ENCODE measurements around the gene SYT10.

The SYT10 gene

DNA sequence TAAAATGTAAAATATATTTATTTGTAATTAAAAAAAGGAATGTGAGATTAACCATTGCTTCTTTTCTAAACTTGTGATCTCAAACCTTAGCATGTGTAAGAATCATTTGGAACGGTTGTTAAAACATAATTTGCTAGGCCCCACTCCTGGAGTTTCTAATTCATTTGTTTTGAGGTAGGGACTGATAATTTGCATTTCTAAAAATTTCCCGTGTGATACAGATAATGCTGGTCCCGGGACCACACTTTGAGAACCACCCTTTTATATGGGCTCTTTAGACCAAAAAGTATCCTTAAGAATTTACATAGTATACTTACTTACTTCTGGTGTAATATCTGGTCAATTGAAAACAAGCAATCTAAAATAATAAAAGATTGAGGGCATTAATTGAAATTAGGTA lies 10.9 kb upstream of the SYT10 start:
- Histone ChIP-seq H3K18ac (ENCODE audit: low read length) (no peak overlapping the region), H3K9me3 (ENCODE audit: insufficient read depth, low read depth, low read length) (no peaks in the 10 kb centered on the region), H3K9ac (ENCODE audit: low read length) (no peak overlapping the region), H3K27me3 (ENCODE audit: insufficient read depth, low read length) (no peaks in the 10 kb centered on the region), H2BK120ac (ENCODE audit: insufficient read depth, low read length, poor library complexity) (no peak overlapping the region), H2BK5ac (ENCODE audit: low read depth, low read length, poor library complexity) (no peak overlapping the region), H2AK5ac (ENCODE audit: low read length) (no peak overlapping the region), H3K27ac (ENCODE audit: low read depth, low read length) (no peak overlapping the region), H4K8ac (ENCODE audit: low read depth, low read length) (no peak overlapping the region), H4K91ac (ENCODE audit: low read depth, low read length) (no peak overlapping the region), H3K23ac (ENCODE audit: low read length) (no peak overlapping the region), H3K79me1 (ENCODE audit: low read length) (no peaks in the 10 kb centered on the region), H4K12ac (ENCODE audit: low read depth, low read length) (no peak overlapping the region), H3K36me3 (ENCODE audit: control insufficient read depth in 1 of 2, insufficient read depth in 2 of 2, low read length in 2 of 2) (no peaks in the 10 kb centered on the region), H3K4me2 (ENCODE audit: low read length) (no peak overlapping the region), H2AFZ (ENCODE audit: insufficient read depth, low read length, poor library complexity) (no peak overlapping the region), H3K4ac (ENCODE audit: low read depth, low read length) (no peak overlapping the region), H3K4me3 (ENCODE audit: low read depth, low read length) (no peak overlapping the region), H3K14ac (ENCODE audit: low read length) (no peak overlapping the region), H3K79me2 (ENCODE audit: control insufficient read depth, insufficient read depth, low read length, poor library complexity) (no peaks in the 10 kb centered on the region), H2BK12ac (ENCODE audit: low read length) (no peak overlapping the region), H3K4me1 (ENCODE audit: control insufficient read depth in 1 of 2, insufficient read depth in 2 of 2, low read length in 2 of 2) (no peaks in the 10 kb centered on the region)
- WGBS (ENCODE audit: extremely low coverage, insufficient coverage, insufficient read length): no CpG with 5 or more reads among the region's 3 CpGs
- no peak for DNase-seq

DNA sequence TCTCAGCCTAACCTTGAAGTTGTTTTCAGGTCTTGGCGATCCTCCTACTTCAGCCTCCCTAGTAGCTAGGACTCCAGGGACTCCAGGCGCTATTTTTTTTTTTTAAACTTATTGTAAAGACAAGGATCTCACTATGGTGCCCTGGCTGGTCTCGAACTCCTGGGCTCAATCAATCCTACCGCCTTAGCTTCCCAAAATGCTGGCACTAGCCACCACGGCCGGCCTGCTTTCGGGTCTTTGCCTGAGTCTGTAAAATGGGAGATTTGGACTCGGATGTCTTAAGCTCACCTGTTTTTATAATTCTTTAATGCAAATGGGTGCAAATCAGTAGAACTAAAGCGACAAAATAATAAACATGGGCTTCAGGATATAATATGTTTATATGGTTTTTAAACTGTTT lies 858 bp upstream of the SYT10 start:
- H3K27me3 ChIP-seq (ENCODE audit: insufficient read depth, low read length): peaks cover 16% of the 10 kb centered on the region
- no peaks in the 10 kb centered on the region for H3K79me2 ChIP-seq (ENCODE audit: control insufficient read depth, insufficient read depth, low read length, poor library complexity)
- no peak overlapping the region for H4K8ac ChIP-seq (ENCODE audit: low read depth, low read length)
- no peak overlapping the region for H3K9ac ChIP-seq (ENCODE audit: low read length)
- no peak overlapping the region for H2BK5ac ChIP-seq (ENCODE audit: low read depth, low read length, poor library complexity)
- H2BK12ac ChIP-seq (ENCODE audit: low read length): no peak overlapping the region
- H2AK5ac ChIP-seq (ENCODE audit: low read length): no peak overlapping the region
- no peaks in the 10 kb centered on the region for H3K36me3 ChIP-seq (ENCODE audit: control insufficient read depth in 1 of 2, insufficient read depth in 2 of 2, low read length in 2 of 2)
- no peak overlapping the region for H3K4me3 ChIP-seq (ENCODE audit: low read depth, low read length)
- no peak overlapping the region for H2BK120ac ChIP-seq (ENCODE audit: insufficient read depth, low read length, poor library complexity)
- no peak overlapping the region for H3K4ac ChIP-seq (ENCODE audit: low read depth, low read length)
- WGBS (ENCODE audit: extremely low coverage, insufficient coverage, insufficient read length): no CpG with 5 or more reads among the region's 9 CpGs
- H3K23ac ChIP-seq (ENCODE audit: low read length): no peak overlapping the region
- no peak overlapping the region for H4K91ac ChIP-seq (ENCODE audit: low read depth, low read length)
- H3K27ac ChIP-seq (ENCODE audit: low read depth, low read length): no peak overlapping the region
- no peak overlapping the region for H3K4me2 ChIP-seq (ENCODE audit: low read length)
- H4K12ac ChIP-seq (ENCODE audit: low read depth, low read length): no peak overlapping the region
- peaks cover 6% of the 10 kb centered on the region for H3K79me1 ChIP-seq (ENCODE audit: low read length)
- peaks cover 1% of the 10 kb centered on the region for H3K9me3 ChIP-seq (ENCODE audit: insufficient read depth, low read depth, low read length)
- H3K18ac ChIP-seq (ENCODE audit: low read length): no peak overlapping the region
- H2AFZ ChIP-seq (ENCODE audit: insufficient read depth, low read length, poor library complexity): no peak overlapping the region
- no peak overlapping the region for H3K14ac ChIP-seq (ENCODE audit: low read length)
- H3K4me1 ChIP-seq (ENCODE audit: control insufficient read depth in 1 of 2, insufficient read depth in 2 of 2, low read length in 2 of 2): peaks cover 0 to 5% of the 10 kb centered on the region in 2 experiments
- DNase-seq: no peak

DNA sequence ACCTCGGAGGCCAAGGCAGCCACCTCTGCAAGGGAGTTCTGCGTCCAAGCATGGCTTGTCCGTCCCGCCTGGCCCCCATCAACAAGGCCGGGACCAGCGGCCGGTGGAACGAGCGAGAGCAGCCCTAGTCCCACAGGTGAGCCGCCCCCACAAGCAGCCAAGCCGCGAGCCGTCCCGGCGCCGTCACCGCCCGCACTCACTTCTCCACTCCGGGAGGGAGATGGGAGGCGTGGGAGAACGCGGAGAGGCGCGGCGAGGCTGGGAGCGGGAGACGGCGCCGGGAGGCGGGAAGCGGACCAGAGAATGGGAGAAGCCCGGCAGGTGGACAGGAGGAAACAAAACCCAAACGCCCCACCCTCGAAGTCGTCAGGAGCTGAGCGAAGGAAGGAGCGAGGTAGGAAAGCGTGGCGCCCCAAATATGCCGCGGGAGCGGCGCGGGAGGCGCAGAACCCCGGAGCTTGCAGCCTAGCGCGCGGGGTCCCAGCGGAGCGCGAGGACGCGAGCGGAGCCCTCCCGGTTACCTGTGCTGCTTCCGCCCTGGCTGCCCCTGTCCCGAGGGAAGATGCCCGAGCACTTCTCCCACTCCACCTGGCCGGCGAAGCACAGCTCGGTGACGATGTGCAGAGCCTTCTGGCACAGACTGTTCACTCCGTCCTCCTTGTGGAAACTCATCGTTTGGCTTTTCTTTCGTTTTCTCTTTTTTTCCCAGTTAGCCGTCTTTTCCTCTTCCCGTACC lies 600 bp downstream of the SYT10 start:
- no peaks in the 10 kb centered on the region for H3K36me3 ChIP-seq (ENCODE audit: control insufficient read depth in 1 of 2, insufficient read depth in 2 of 2, low read length in 2 of 2)
- H3K79me2 ChIP-seq (ENCODE audit: control insufficient read depth, insufficient read depth, low read length, poor library complexity): no peaks in the 10 kb centered on the region
- no peak overlapping the region for H2BK5ac ChIP-seq (ENCODE audit: low read depth, low read length, poor library complexity)
- no peak overlapping the region for H3K23ac ChIP-seq (ENCODE audit: low read length)
- H2BK12ac ChIP-seq (ENCODE audit: low read length): peak overlapping the region; percentile 42
- H2BK120ac ChIP-seq (ENCODE audit: insufficient read depth, low read length, poor library complexity): no peak overlapping the region
- H3K9me3 ChIP-seq (ENCODE audit: insufficient read depth, low read depth, low read length): peaks cover 1% of the 10 kb centered on the region
- peak overlapping the region; percentile 8 for H3K14ac ChIP-seq (ENCODE audit: low read length)
- H3K27ac ChIP-seq (ENCODE audit: low read depth, low read length): no peak overlapping the region
- DNase-seq: peak; percentile 5 to 53
- H3K79me1 ChIP-seq (ENCODE audit: low read length): peaks cover 6% of the 10 kb centered on the region
- no peak overlapping the region for H4K12ac ChIP-seq (ENCODE audit: low read depth, low read length)
- H3K18ac ChIP-seq (ENCODE audit: low read length): peak overlapping the region; percentile 33
- H3K4me2 ChIP-seq (ENCODE audit: low read length): peak overlapping the region; percentile 100
- H3K4ac ChIP-seq (ENCODE audit: low read depth, low read length): no peak overlapping the region
- H3K4me3 ChIP-seq (ENCODE audit: low read depth, low read length): peak overlapping the region; percentile 79
- no peak overlapping the region for H4K91ac ChIP-seq (ENCODE audit: low read depth, low read length)
- no CpG with 5 or more reads among the region's 68 CpGs for WGBS (ENCODE audit: extremely low coverage, insufficient coverage, insufficient read length)
- H4K8ac ChIP-seq (ENCODE audit: low read depth, low read length): peak overlapping the region; percentile 13
- H3K9ac ChIP-seq (ENCODE audit: low read length): no peak overlapping the region
- peaks cover 0 to 5% of the 10 kb centered on the region in 2 experiments for H3K4me1 ChIP-seq (ENCODE audit: control insufficient read depth in 1 of 2, insufficient read depth in 2 of 2, low read length in 2 of 2)
- no peak overlapping the region for H2AK5ac ChIP-seq (ENCODE audit: low read length)
- H2AFZ ChIP-seq (ENCODE audit: insufficient read depth, low read length, poor library complexity): peak overlapping the region; percentile 83
- H3K27me3 ChIP-seq (ENCODE audit: insufficient read depth, low read length): peaks cover 16% of the 10 kb centered on the region

DNA sequence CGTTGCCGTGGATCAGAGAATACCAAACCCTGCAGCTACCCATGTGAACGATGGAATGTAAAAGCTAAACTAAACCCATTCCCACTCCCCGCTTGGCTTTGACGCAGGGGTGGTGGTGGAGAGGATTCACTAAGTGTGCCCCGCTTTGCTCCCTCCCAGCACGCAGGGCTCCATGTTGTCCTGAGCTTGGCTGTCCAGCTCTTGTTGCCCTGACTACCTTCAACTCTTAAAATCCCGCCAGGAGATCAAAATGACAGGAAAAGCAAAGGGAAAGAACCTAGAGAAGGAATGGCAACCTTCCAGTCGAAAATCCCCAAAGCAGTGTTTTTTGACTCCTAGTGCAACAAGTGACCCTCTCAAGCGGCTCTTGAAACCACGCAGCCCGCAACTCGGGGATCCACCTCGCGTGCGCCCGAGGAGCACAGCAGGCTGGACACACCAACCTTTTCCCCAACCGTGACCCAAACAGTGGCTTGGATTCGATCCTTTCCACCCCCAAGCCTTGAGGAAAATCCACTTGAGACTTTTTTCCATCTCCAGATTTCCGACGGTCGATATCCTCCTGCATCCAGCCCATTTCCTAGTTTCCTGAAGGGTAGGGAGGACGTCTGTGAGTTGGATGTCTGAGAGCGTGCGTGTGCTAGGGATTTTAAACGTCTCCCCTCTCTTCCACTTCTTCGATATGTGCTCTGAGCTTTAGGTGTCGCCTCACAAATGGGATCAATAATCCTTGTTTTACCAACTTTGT lies 1.4 kb downstream of the SYT10 start:
- H3K4me1 ChIP-seq (ENCODE audit: control insufficient read depth in 1 of 2, insufficient read depth in 2 of 2, low read length in 2 of 2): peaks cover 0 to 5% of the 10 kb centered on the region in 2 experiments
- H3K4me2 ChIP-seq (ENCODE audit: low read length): peak overlapping the region; percentile 100
- no peaks in the 10 kb centered on the region for H3K79me2 ChIP-seq (ENCODE audit: control insufficient read depth, insufficient read depth, low read length, poor library complexity)
- H3K79me1 ChIP-seq (ENCODE audit: low read length): peaks cover 6% of the 10 kb centered on the region
- peaks cover 16% of the 10 kb centered on the region for H3K27me3 ChIP-seq (ENCODE audit: insufficient read depth, low read length)
- H2AFZ ChIP-seq (ENCODE audit: insufficient read depth, low read length, poor library complexity): no peak overlapping the region
- WGBS (ENCODE audit: extremely low coverage, insufficient coverage, insufficient read length): no CpG with 5 or more reads among the region's 28 CpGs
- no peak overlapping the region for H3K9ac ChIP-seq (ENCODE audit: low read length)
- no peak overlapping the region for H2BK12ac ChIP-seq (ENCODE audit: low read length)
- H3K4ac ChIP-seq (ENCODE audit: low read depth, low read length): no peak overlapping the region
- H3K9me3 ChIP-seq (ENCODE audit: insufficient read depth, low read depth, low read length): peaks cover 1% of the 10 kb centered on the region
- no peak overlapping the region for H2BK120ac ChIP-seq (ENCODE audit: insufficient read depth, low read length, poor library complexity)
- no peak for DNase-seq
- H3K27ac ChIP-seq (ENCODE audit: low read depth, low read length): no peak overlapping the region
- no peak overlapping the region for H4K12ac ChIP-seq (ENCODE audit: low read depth, low read length)
- no peak overlapping the region for H2BK5ac ChIP-seq (ENCODE audit: low read depth, low read length, poor library complexity)
- no peak overlapping the region for H4K8ac ChIP-seq (ENCODE audit: low read depth, low read length)
- no peak overlapping the region for H3K14ac ChIP-seq (ENCODE audit: low read length)
- H2AK5ac ChIP-seq (ENCODE audit: low read length): no peak overlapping the region
- H3K36me3 ChIP-seq (ENCODE audit: control insufficient read depth in 1 of 2, insufficient read depth in 2 of 2, low read length in 2 of 2): no peaks in the 10 kb centered on the region
- H3K23ac ChIP-seq (ENCODE audit: low read length): no peak overlapping the region
- no peak overlapping the region for H3K18ac ChIP-seq (ENCODE audit: low read length)
- H3K4me3 ChIP-seq (ENCODE audit: low read depth, low read length): no peak overlapping the region
- no peak overlapping the region for H4K91ac ChIP-seq (ENCODE audit: low read depth, low read length)

Measured in trophoblast cell (in vitro differentiated cells and primary cell).